ENCODE data around the gene MST1.

GRCh38 chr3:49648354-49649019 is 40.8 kb downstream of the MST1 start:
- TF ChIP-seq, protein P1, sequence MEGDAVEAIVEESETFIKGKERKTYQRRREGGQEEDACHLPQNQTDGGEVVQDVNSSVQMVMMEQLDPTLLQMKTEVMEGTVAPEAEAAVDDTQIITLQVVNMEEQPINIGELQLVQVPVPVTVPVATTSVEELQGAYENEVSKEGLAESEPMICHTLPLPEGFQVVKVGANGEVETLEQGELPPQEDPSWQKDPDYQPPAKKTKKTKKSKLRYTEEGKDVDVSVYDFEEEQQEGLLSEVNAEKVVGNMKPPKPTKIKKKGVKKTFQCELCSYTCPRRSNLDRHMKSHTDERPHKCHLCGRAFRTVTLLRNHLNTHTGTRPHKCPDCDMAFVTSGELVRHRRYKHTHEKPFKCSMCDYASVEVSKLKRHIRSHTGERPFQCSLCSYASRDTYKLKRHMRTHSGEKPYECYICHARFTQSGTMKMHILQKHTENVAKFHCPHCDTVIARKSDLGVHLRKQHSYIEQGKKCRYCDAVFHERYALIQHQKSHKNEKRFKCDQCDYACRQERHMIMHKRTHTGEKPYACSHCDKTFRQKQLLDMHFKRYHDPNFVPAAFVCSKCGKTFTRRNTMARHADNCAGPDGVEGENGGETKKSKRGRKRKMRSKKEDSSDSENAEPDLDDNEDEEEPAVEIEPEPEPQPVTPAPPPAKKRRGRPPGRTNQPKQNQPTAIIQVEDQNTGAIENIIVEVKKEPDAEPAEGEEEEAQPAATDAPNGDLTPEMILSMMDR (IDR thresholded peaks at IDR 0.05) = no peak
- TF ChIP-seq POLR2A (IDR thresholded peaks at IDR 0.05) = no peak

All from adrenal gland (tissue), 5 donors.